HepG2 (cell line): ENCODE measurements around the gene AKAP10. TPM values are rescaled to one million over a fixed set of nuclear protein-coding genes. Genes with fewer than 3 reads are reported as not detected.
A peak's percentile ranks its signal among the peaks of the same experiment; 100 is the strongest.

ENCODE experiments used
- CBX1 ChIP-seq: IDR thresholded peaks from one replicate; pipeline ENCODE4 v1.6.1; 2016; ENCODE audit warnings: antibody characterized with exemption, low read depth
- EP300 ChIP-seq, 3 experiments: sonication (generic) in 1 of 3; formaldehyde crosslinking in 1 of 3; IDR thresholded peaks; 2 replicates each; pipeline versions ENCODE4 v1.5.1 to v1.6.1; 2011 to 2020; ENCODE audit warnings: low read depth in 2 of 3, low read length in 2 of 3, borderline replicate concordance in 1 of 3, improper control_type of control experiment in 1 of 3, mild to moderate bottlenecking in 1 of 3, missing genetic modification reagents in 1 of 3, moderate library complexity in 1 of 3
- IRX3 ChIP-seq: sonication (generic); formaldehyde crosslinking; IDR thresholded peaks from 2 replicates; pipeline ENCODE4 v1.8.1; 2023; ENCODE audit warnings: mild to moderate bottlenecking, low read depth, missing genetic modification reagents, borderline replicate concordance
- MAX ChIP-seq: IDR thresholded peaks from 2 replicates; pipeline ENCODE4 v1.6.1; 2012; ENCODE audit warnings: inconsistent platforms
- NFIC ChIP-seq: IDR thresholded peaks from 2 replicates; pipeline ENCODE4 v1.6.1; 2012; ENCODE audit warnings: mild to moderate bottlenecking, low read length, inconsistent platforms
- PHF20 ChIP-seq: sonication (generic); formaldehyde crosslinking; IDR thresholded peaks from 2 replicates; pipeline ENCODE4 v1.5.0; 2020; ENCODE audit warnings: mild to moderate bottlenecking, missing genetic modification reagents
- PHF5A ChIP-seq: IDR thresholded peaks from one replicate; pipeline ENCODE4 v1.6.1; 2018; ENCODE audit warnings: low read depth, missing genetic modification reagents; ENCODE audit not compliant: unreplicated experiment
- POLR2G ChIP-seq: fragments of 200-400 bp; formaldehyde crosslinking; IDR thresholded peaks from 2 replicates; pipeline ENCODE4 v1.6.1; 2018; ENCODE audit warnings: mild to moderate bottlenecking, low read depth, low read length, moderate library complexity
- RNF2 ChIP-seq: fragments of 450-650 bp; conservative IDR thresholded peaks from 2 replicates; pipeline ENCODE4 v1.6.1; 2016; ENCODE audit warnings: low read depth
- SCMH1 ChIP-seq: sonication (generic); formaldehyde crosslinking; IDR thresholded peaks from 2 replicates; pipeline ENCODE4 v1.9.0; 2021; ENCODE audit warnings: missing genetic modification reagents, mild to moderate bottlenecking, borderline replicate concordance
- STAG1 ChIP-seq: sonication (generic); formaldehyde crosslinking; IDR thresholded peaks from 2 replicates; pipeline ENCODE4 v1.4.0; 2020; ENCODE audit warnings: missing genetic modification reagents
- THAP11 ChIP-seq: IDR thresholded peaks from 2 replicates; pipeline ENCODE4 v1.6.1; 2016; ENCODE audit warnings: missing biosample characterization, missing genetic modification reagents
- XRCC5 ChIP-seq: fragments of 200-400 bp; formaldehyde crosslinking; optimal IDR thresholded peaks from 2 replicates; pipeline ENCODE3; 2017; ENCODE audit warnings: mild to moderate bottlenecking, low read length
- ZBTB10 ChIP-seq: sonication (generic); formaldehyde crosslinking; IDR thresholded peaks from 2 replicates; pipeline ENCODE4 v1.4.0; 2020; ENCODE audit warnings: missing genetic modification reagents, borderline replicate concordance
- ZNF10 ChIP-seq: sonication (generic); formaldehyde crosslinking; IDR thresholded peaks from 2 replicates; pipeline ENCODE4 v1.4.0; 2020; ENCODE audit warnings: mild to moderate bottlenecking, low read depth, missing genetic modification reagents, borderline replicate concordance
- ZNF12 ChIP-seq: sonication (generic); formaldehyde crosslinking; IDR thresholded peaks from 2 replicates; pipeline ENCODE4 v1.5.0; 2020; ENCODE audit warnings: missing genetic modification reagents
- ZNF264 ChIP-seq: sonication (generic); formaldehyde crosslinking; IDR thresholded peaks from 2 replicates; pipeline ENCODE4 v1.4.0; 2020; ENCODE audit warnings: missing genetic modification reagents
- ZNF550 ChIP-seq: sonication (generic); formaldehyde crosslinking; IDR thresholded peaks from 2 replicates; pipeline ENCODE4 v1.4.0; 2020; ENCODE audit warnings: mild to moderate bottlenecking, missing genetic modification reagents, borderline replicate concordance
- ZNF746 ChIP-seq: sonication (generic); formaldehyde crosslinking; IDR thresholded peaks from 2 replicates; pipeline ENCODE4 v1.8.0; 2022; ENCODE audit warnings: mild to moderate bottlenecking, missing genetic modification reagents
- ZNF747 ChIP-seq: sonication (generic); formaldehyde crosslinking; IDR thresholded peaks from 2 replicates; pipeline ENCODE4 v1.8.1; 2023; ENCODE audit warnings: missing genetic modification reagents, mild to moderate bottlenecking, borderline replicate concordance
- ZNF883 ChIP-seq: sonication (generic); formaldehyde crosslinking; IDR thresholded peaks from 2 replicates; pipeline ENCODE4 v1.5.1; 2020; ENCODE audit warnings: mild to moderate bottlenecking, missing genetic modification reagents; ENCODE audit errors: not compliant biosample characterization
- polyA plus RNA-seq, 8 experiments: library from polyadenylated mRNA; depleted of rRNA in 3 of 8; stranded (reverse) in 7 of 8; unstranded in 1 of 8; fragments of >200 nt; fragmentation: Illumina TruSeq in 4 of 8; extraction: Trizol in 4 of 8; gene quantifications; 2 replicates each; pipeline versions ENCODE4 v1.2.1 to v1.2.3, GENCODE V29; 2011 to 2016; ENCODE audit warnings: low read depth in 4 of 8, missing spikeins in 1 of 8, mixed read lengths in 1 of 8; ENCODE audit not compliant: insufficient read depth in 1 of 8
- total RNA-seq, 5 experiments: library from RNA; depleted of rRNA; stranded (reverse); fragments of >200 nt; fragmentation: Illumina TruSeq; extraction: Trizol; gene quantifications; 2 replicates each; pipeline ENCODE4 v1.2.3, GENCODE V29; 2016; ENCODE audit warnings: low read depth in 1 of 5
- TF ChIP-seq, protein P1 (sequence below): sonication (generic); formaldehyde crosslinking; IDR thresholded peaks from 2 replicates; pipeline ENCODE4 v1.5.0; 2020; ENCODE audit warnings: missing genetic modification reagents

The AKAP10 gene
- total and polyA plus RNA-seq, 2 of the 13 experiments (the other 11 are each of a cell fraction or from before 2014, with no cell fraction given): 17.6 to 21.7 TPM

DNA sequence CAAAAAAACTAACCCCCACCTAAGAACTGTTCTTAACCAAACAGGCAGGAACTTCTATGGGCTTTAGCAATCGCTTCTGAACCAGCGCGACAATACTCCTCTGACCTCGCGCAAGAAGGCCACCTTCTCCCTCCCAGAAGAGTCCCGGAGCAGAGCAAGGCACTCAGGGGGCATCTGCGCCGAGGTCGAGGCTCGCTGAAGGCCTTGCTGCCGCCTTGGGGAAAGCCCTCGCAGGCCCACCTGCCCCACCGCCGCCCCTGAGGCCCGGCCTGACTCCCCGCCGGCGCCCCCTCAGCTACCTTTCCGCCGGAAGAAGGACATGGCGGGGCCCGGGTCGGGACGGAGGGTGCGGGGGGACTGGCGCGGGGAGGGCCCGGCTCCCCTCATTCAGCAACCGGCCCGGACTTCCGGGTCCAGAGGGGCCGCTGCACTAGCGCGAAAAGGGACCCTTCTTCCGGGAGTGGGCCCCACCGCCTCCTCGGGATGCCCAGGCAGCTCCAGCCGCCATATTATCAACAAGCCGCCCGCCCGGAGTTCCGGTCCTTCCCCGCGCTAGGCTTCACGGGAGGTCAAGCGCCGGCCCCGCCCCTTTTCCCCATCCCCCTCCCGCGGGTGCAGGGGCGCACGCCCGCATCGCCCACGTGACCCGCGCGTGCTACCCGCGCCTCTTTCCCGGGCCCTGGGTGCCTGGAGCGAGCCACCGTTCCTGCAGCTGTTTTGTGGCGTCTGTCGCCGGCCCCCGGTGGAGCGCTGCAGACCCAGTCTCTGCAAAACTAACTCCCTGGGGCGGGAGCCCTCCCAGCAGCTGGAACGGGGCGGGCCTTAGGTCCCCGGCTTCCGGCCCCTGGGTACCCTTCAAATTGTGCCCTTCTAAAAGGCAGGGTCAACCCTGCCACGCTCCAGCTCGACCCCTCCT is at the start of gene AKAP10 (continued):
- TF ChIP-seq ZNF264 (CRISPR knock-in tag) (peak; percentile 83), EP300 (IDR thresholded peaks at IDR 0.05; ENCODE audit: low read depth in 2 of 2, low read length in 2 of 2) (peak in 1 of 2 experiments; percentile 32; a peak in 2 of 4 replicates), EP300 (CRISPR knock-in tag; IDR thresholded peaks at IDR 0.05; ENCODE audit: borderline replicate concordance) (peak; percentile 50; the same call in 1 of the 2 replicates), MAX (peak; percentile 99), ZBTB10 (CRISPR knock-in tag) (peak; percentile 27; the same call in 1 of the 2 replicates), STAG1 (no peak), THAP11 (CRISPR knock-in tag) (peak; percentile 87), PHF20 (CRISPR knock-in tag) (peak; percentile 87), ZNF746 (peak; percentile 94), RNF2 (peak; percentile 53), XRCC5 (no peak), ZNF883 (CRISPR knock-in tag) (peak; percentile 98), IRX3 (CRISPR knock-in tag) (0 out of 2 replicates have a peak, but pooled peaks have one; percentile 53), ZNF550 (CRISPR knock-in tag) (no peak), ZNF747 (CRISPR knock-in tag) (peak; percentile 82), ZNF12 (CRISPR knock-in tag) (peak; percentile 38; the same call in 1 of the 2 replicates), NFIC (no peak), ZNF10 (CRISPR knock-in tag) (no peak), PHF5A (CRISPR knock-in tag) (no peak), SCMH1 (no peak), POLR2G (peak; percentile 81), CBX1 (no peak)
- TF ChIP-seq, protein P1, sequence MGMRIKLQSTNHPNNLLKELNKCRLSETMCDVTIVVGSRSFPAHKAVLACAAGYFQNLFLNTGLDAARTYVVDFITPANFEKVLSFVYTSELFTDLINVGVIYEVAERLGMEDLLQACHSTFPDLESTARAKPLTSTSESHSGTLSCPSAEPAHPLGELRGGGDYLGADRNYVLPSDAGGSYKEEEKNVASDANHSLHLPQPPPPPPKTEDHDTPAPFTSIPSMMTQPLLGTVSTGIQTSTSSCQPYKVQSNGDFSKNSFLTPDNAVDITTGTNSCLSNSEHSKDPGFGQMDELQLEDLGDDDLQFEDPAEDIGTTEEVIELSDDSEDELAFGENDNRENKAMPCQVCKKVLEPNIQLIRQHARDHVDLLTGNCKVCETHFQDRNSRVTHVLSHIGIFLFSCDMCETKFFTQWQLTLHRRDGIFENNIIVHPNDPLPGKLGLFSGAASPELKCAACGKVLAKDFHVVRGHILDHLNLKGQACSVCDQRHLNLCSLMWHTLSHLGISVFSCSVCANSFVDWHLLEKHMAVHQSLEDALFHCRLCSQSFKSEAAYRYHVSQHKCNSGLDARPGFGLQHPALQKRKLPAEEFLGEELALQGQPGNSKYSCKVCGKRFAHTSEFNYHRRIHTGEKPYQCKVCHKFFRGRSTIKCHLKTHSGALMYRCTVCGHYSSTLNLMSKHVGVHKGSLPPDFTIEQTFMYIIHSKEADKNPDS (CRISPR knock-in tag): peak; percentile 77; the same call in 1 of the 2 replicates
